SK-N-MC (cell line): ENCODE data around the gene ESR2.

Experiments
- EZH2 ChIP-seq: fragments of 200-600 bp; sonication (generic); IDR thresholded peaks from one replicate; pipeline ENCODE4 v1.6.1; 2017; ENCODE audit warnings: antibody characterized with exemption
- POLR2AphosphoS5 ChIP-seq: IDR thresholded peaks from 2 replicates; pipeline ENCODE4 v1.6.1; 2012; ENCODE audit warnings: mild to moderate bottlenecking, low read depth, low read length, borderline replicate concordance

DNA sequence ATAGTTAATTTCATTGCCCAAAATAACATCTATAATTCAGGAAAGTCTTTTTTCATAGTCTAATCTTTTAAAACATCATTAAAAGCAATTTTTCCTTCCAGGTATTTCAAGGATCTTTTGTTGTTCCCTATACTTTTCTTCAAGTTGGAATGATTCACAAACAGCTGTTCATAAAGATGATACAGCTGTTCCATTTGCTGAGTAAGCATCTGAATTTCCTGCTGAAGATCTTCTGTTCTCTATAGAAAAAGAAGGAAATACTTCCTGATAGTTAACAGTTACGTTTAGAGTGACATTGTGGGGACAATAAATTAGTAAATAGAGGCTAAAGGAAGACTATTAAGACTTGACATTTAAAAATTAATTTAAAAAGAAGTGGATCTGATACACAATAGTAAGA, 30.3 kb upstream of the ESR2 start:
- TF ChIP-seq EZH2: no peak
- no peak; the same call in 1 of the 2 replicates for TF ChIP-seq POLR2AphosphoS5
